Activated naive CD8-positive, alpha-beta T cell treated with anti-CD3 and anti-CD28 coated beads, Interleukin-2, amount 50 U/mL, for 24 hours (primary cell): Measurements from ENCODE around the gene TBX10.
A peak's percentile ranks its signal among the peaks of the same experiment; 100 is the strongest.
"Not testable (repeated sequence)": the region's sequence is repeated elsewhere in the genome, so short reads cannot be mapped to it uniquely, and the experiment has no call there.

Experiments
- ATAC-seq: fragments of 150-1000 bp; cut with Tn5 transposase; one replicate; pipeline ENCODE4 v1.10.0; 2021
- DNase-seq: peaks from one replicate; pipeline ENCODE4 v3.0.0; 2021
- H3K27ac Mint-ChIP-seq: one replicate; pipeline ENCODE4 v1.8.0; 2021; ENCODE audit warnings: mild to moderate bottlenecking, mixed read lengths
- H3K27me3 Mint-ChIP-seq: one replicate; pipeline ENCODE4 v1.8.0; 2021; ENCODE audit warnings: mixed read lengths
- H3K36me3 Mint-ChIP-seq: one replicate; pipeline ENCODE4 v1.8.0; 2021; ENCODE audit warnings: low read depth, mixed read lengths
- H3K4me1 Mint-ChIP-seq: one replicate; pipeline ENCODE4 v1.8.0; 2021; ENCODE audit warnings: mixed read lengths
- H3K4me3 Mint-ChIP-seq: one replicate; pipeline ENCODE4 v1.8.0; 2021; ENCODE audit warnings: mild to moderate bottlenecking, moderate library complexity, mixed read lengths
- H3K9me3 Mint-ChIP-seq: one replicate; pipeline ENCODE4 v1.8.0; 2021; ENCODE audit warnings: mixed read lengths

The TBX10 gene

GRCh38 chr11:67632175-67632981, 7.2 kb downstream of the TBX10 start:
- H3K36me3 Mint-ChIP-seq, result peaks cover under 1% of the 10 kb centered on the region
- no peak for ATAC-seq
- H3K4me3 Mint-ChIP-seq, result peak overlapping the region; percentile 21
- no peaks in the 10 kb centered on the region for H3K27me3 Mint-ChIP-seq
- H3K9me3 Mint-ChIP-seq, result no peaks in the 10 kb centered on the region
- H3K27ac Mint-ChIP-seq, result no peak overlapping the region
- peaks cover 9% of the 10 kb centered on the region for H3K4me1 Mint-ChIP-seq
- no peak for DNase-seq

- H3K27me3 Mint-ChIP-seq, result no peaks in the 10 kb centered on the region
- peaks cover 6% of the 10 kb centered on the region for H3K4me1 Mint-ChIP-seq
- no peak overlapping the region for H3K27ac Mint-ChIP-seq
- no peaks in the 10 kb centered on the region for H3K9me3 Mint-ChIP-seq
- ATAC-seq (no peak), DNase-seq (no peak)
- peaks cover 2% of the 10 kb centered on the region for H3K36me3 Mint-ChIP-seq
- peak overlapping the region; percentile 21 for H3K4me3 Mint-ChIP-seq
Observed at GRCh38 chr11:67631853-67632174, 7.7 kb downstream of the TBX10 start.

DNA sequence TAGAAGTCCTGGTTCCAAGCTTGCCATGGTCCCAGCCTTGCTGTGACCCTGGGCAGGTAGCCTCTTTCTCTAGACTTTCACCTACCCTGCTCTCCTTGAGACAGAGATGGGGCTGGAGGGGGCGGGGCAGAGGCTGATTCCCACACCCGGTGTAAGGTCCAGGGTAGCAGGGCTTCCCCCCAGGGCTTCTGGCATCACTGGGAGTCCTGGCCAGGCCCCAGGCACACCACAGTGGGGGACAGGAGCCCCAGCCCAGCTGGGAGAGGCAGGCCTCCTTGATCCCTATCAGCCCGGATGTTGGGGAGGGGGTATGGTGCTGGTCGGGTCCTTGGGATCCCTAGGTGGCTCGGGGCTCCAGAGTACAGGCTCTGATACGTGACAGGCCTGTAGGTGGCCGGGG, 8.2 kb downstream of the TBX10 start:
- Mint-ChIP-seq H3K36me3 (peaks cover 5% of the 10 kb centered on the region), H3K4me3 (peak overlapping the region; percentile 75), H3K27me3 (no peaks in the 10 kb centered on the region), H3K4me1 (peaks cover 5% of the 10 kb centered on the region), H3K27ac (no peak overlapping the region), H3K9me3 (no peaks in the 10 kb centered on the region)
- DNase-seq (no peak), ATAC-seq (no peak)

DNA sequence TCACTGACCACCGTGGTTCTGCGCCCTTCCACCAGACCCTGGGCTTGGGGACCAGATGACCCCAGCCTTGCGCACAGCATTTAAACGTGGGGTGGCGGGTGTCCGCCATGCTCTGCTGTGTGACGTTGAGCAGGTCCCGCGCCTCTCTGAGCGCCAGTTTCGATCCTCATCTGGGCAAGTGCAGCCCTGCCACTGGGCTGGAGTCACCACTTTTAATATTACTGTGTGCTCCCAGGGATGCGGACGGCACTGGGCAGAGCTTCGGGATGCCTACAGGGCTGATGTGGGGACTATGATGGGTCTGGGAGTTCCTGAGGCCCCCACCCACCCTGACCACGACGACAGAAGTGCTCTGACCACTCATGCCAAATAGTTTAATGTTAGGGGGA, 8.6 kb downstream of the TBX10 start:
- no peaks in the 10 kb centered on the region for H3K27me3 Mint-ChIP-seq
- peak overlapping the region; percentile 53 for H3K27ac Mint-ChIP-seq
- DNase-seq (no peak), ATAC-seq (no peak)
- peak overlapping the region; percentile 75 for H3K4me3 Mint-ChIP-seq
- H3K9me3 Mint-ChIP-seq, result no peaks in the 10 kb centered on the region
- H3K4me1 Mint-ChIP-seq, result peaks cover 5% of the 10 kb centered on the region
- H3K36me3 Mint-ChIP-seq, result peaks cover 5% of the 10 kb centered on the region

DNA sequence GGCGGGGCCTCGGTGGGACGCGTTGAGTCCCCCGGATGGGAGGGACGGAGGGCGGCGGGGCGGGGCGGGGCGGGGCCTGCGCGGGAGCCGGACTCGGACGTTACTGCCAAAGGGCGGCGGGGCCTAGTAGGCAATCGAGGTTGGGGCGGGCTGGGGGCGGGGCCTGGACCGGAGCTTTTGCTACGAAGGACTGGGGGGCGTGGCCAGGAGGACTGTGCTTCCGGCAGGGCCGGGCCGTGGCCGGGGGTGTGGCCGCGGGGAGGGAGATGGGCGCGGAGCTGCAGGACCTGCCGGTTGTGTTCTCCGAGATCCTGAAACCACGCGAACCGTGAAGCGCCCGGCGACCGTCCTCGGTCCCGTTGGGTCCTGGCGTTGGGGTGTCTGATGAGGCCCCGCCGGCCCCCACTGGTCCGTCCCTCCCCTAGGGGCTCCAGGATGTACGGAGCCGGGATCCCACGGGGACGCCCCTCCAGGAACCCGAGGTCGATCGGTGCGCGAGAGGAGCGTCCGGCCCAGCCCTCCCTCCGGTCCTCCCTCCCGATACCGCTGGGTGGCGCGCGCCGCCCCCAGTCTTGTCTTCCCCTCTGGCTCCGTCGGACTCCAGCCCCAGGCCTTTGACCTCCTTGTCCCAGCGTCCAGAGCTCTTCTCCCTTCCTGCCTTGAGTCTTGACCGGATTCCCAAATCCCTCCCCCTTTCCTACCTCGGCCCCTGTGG, 9.2 kb downstream of the TBX10 start:
- H3K9me3 Mint-ChIP-seq, result no peaks in the 10 kb centered on the region
- H3K27ac Mint-ChIP-seq, result peak overlapping the region; percentile 84
- H3K4me3 Mint-ChIP-seq, result peak overlapping the region; percentile 75
- H3K36me3 Mint-ChIP-seq, result peaks cover 5% of the 10 kb centered on the region
- ATAC-seq (peak; percentile 71), DNase-seq (peak; percentile 97)
- H3K27me3 Mint-ChIP-seq, result no peaks in the 10 kb centered on the region
- H3K4me1 Mint-ChIP-seq, result peaks cover 5% of the 10 kb centered on the region

GRCh38 chr11:67629386-67630227, 10.0 kb downstream of the TBX10 start, which contains the start of gene NUDT8:
Gene NUDT8 (minus strand): TSS chr11:67629937. CDS start chr11:67629911, 26 bp downstream.
- H3K27me3 Mint-ChIP-seq, result no peaks in the 10 kb centered on the region
- peak; percentile 70 for ATAC-seq
- peak within 1 kb of the TSS; percentile 84 for H3K27ac Mint-ChIP-seq
- peaks cover 5% of the 10 kb centered on the region for H3K36me3 Mint-ChIP-seq
- peak within 1 kb of the TSS; percentile 75 for H3K4me3 Mint-ChIP-seq
- DNase-seq, result peak; percentile 91
- no peaks in the 10 kb centered on the region for H3K9me3 Mint-ChIP-seq
- peaks cover 5% of the 10 kb centered on the region for H3K4me1 Mint-ChIP-seq

GRCh38 chr11:67628710-67629385, 10.7 kb downstream of the TBX10 start:
- H3K27ac Mint-ChIP-seq, result no peak overlapping the region
- H3K36me3 Mint-ChIP-seq, result peaks cover 5% of the 10 kb centered on the region
- no peaks in the 10 kb centered on the region for H3K27me3 Mint-ChIP-seq
- ATAC-seq (no peak), DNase-seq (no peak)
- H3K4me1 Mint-ChIP-seq, result peaks cover 5% of the 10 kb centered on the region
- no peaks in the 10 kb centered on the region for H3K9me3 Mint-ChIP-seq
- peak overlapping the region; percentile 75 for H3K4me3 Mint-ChIP-seq

DNA sequence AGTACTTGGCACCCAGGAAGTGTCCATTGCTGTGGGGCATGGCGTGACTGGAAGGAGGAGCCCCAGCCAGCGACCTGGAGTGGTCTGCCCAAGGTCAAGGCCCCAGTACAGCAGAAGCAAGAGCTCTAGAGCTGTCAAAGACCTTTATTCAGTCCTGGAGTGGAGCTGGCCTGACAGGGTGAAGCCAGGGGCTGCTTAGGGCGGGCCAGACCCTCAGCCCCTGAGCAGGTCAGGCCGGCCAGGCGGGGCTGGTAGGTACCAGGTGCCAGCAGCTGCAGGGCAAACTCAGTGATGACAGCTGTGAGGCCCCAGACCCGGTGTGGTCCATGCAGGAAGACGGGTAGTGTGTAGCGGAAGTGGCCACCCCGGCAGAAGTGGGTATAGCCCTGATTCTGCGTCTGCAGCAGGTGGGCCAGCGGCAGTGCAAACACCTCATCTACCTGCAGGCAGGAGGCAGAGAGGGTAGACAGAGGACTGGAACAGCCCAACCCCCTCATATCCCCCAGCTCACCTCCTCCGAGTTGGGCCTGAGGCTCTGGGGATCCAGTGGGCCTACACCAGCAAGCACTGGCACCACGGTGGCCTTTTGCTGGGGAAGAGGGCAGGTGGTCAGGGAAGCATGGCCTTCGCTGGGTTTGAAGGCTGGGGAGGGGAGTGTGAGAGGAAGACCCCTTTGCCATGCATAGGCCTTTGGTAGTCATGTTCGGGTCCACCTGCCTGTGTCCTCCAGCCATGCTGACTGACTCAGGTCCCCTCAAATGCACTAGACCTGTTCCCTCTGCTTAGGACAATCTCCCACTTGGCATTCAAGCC, 11.5 kb downstream of the TBX10 start:
- DNase-seq (no peak), ATAC-seq (no peak)
- H3K4me1 Mint-ChIP-seq, result peaks cover 5% of the 10 kb centered on the region
- H3K36me3 Mint-ChIP-seq, result peaks cover 5% of the 10 kb centered on the region
- no peaks in the 10 kb centered on the region for H3K27me3 Mint-ChIP-seq
- peak overlapping the region; percentile 75 for H3K4me3 Mint-ChIP-seq
- H3K9me3 Mint-ChIP-seq, result no peaks in the 10 kb centered on the region
- H3K27ac Mint-ChIP-seq, result no peak overlapping the region

- ATAC-seq, result no peak
- H3K9me3 Mint-ChIP-seq, result no peaks in the 10 kb centered on the region
- DNase-seq, result no peak
- H3K4me3 Mint-ChIP-seq, result no peak overlapping the region
- H3K27ac Mint-ChIP-seq, result no peak overlapping the region
- peaks cover 5% of the 10 kb centered on the region for H3K4me1 Mint-ChIP-seq
- H3K27me3 Mint-ChIP-seq, result no peaks in the 10 kb centered on the region
- peaks cover 5% of the 10 kb centered on the region for H3K36me3 Mint-ChIP-seq
Observed at GRCh38 chr11:67627441-67627811, 12.1 kb downstream of the TBX10 start.

DNA sequence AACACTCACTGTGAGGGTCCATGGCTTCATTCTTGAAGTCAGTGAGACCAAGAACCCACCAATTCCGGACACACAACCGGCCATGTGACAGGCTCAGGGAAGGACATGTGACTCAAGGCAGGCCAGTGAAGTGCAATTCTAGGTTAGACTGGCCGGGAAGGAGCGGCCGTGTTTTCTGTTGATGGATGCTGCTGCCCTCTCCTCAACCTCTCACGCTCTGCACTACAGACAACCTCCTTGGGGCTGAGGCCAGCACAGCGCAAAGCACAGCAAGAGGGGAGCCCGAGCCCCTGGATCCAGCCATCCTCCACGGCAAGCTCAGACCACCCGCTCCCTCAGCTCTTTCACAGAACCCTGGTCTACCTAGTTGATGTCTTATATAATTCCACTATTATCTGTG, 12.6 kb downstream of the TBX10 start:
- H3K4me3 Mint-ChIP-seq, result no peak overlapping the region
- ATAC-seq, result no peak
- no peaks in the 10 kb centered on the region for H3K9me3 Mint-ChIP-seq
- H3K36me3 Mint-ChIP-seq, result peaks cover 5% of the 10 kb centered on the region
- H3K4me1 Mint-ChIP-seq, result peaks cover 5% of the 10 kb centered on the region
- no peak overlapping the region for H3K27ac Mint-ChIP-seq
- no peak for DNase-seq
- H3K27me3 Mint-ChIP-seq, result no peaks in the 10 kb centered on the region

DNA sequence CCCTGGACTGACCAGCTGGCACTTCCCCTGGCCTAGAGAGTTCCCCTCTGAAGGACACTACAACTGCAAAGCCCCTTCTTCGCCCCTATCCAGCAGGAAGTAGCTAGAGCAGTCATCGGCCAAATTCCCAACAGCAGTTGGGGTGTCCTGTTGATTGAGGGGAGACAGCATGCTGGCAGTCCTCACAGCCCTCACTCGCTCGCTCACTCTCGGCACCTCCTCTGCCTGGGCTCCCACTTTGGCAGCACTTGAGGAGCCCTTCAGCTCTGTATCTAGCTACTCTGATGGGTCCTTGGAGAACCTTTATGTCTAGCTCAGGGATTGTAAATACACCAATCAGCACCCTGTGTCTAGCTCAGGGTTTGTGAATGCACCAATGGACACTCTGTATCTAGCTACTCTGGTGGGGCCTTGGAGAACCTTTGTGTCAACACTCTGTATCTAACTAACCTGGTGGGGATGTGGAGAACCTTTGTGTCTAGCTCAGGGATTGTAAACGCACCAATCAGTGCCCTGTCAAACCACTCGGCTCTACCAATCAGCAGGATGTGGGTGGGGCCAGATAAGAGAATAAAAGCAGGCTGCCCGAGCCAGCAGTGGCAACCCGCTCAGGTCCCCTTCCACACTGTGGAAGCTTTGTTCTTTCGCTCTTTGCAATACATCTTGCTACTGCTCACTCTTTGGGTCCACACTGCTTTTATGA, 13.3 kb downstream of the TBX10 start:
- H3K4me3 Mint-ChIP-seq, DNase-seq, H3K9me3 Mint-ChIP-seq: not testable (repeated sequence)

GRCh38 chr11:67623795-67624194, 15.8 kb downstream of the TBX10 start:
- DNase-seq, H3K27me3 Mint-ChIP-seq, H3K4me1 Mint-ChIP-seq, H3K9me3 Mint-ChIP-seq, H3K4me3 Mint-ChIP-seq, ATAC-seq, H3K36me3 Mint-ChIP-seq, H3K27ac Mint-ChIP-seq: not testable (repeated sequence)

More for the DNA sequence above, 13.3 kb downstream of the TBX10 start:
- not testable (repeated sequence) for H3K27me3 Mint-ChIP-seq, H3K27ac Mint-ChIP-seq, H3K4me1 Mint-ChIP-seq, H3K36me3 Mint-ChIP-seq, ATAC-seq

DNA sequence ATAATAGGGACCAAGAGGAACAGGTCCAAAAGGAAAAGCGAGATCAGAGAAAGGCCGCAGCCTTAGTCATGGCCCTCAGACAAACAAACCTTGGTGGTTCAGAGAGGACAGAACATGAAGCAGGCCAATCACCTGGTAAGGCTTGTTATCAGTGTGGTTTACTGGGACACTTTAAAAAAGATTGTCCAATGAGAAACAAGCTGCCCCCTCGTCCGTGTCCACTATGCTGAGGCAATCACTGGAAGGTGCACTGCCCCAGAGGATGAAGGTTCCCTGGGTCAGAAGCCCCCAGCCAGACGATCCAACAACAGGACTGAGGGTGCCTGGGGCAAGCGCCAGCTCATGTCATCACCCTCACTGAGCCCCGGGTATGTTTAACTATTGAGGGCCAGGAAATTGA, 16.7 kb downstream of the TBX10 start:
- not testable (repeated sequence) for H3K4me1 Mint-ChIP-seq, H3K27me3 Mint-ChIP-seq, H3K9me3 Mint-ChIP-seq

More for the DNA sequence above, 16.7 kb downstream of the TBX10 start:
- not testable (repeated sequence) for ATAC-seq, H3K27ac Mint-ChIP-seq, H3K4me3 Mint-ChIP-seq, DNase-seq, H3K36me3 Mint-ChIP-seq
